ENCODE data around the gene FKBP8. TPM values are rescaled to one million over a fixed set of nuclear protein-coding genes. Genes with fewer than 3 reads are reported as not detected.
A peak's percentile ranks its signal among the peaks of the same experiment; 100 is the strongest.

Gene FKBP8
- total and polyA plus RNA-seq, 7 donors = 200 to 456 (median 366) TPM

DNA sequence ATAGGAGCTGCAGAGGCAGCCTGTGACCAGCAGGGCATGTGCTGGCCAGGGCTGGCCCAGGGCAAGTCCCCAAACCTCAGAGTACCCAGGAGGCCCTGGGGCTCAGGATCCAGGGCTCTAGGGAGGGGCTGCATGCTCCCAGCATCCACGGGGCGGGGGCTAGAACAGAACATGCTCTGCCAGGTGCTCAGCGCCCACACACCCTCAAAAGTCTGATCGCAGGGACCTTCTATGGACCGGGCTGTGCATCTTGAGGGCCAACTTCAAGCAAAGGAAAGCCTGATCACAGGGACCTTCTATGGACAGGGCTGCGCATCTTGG is 55.0 kb downstream of the FKBP8 start:
- no peak for DNase-seq
- H3K4me1 ChIP-seq = peaks cover 0 to 62% (median 56%) of the 10 kb centered on the region in 4 donors
- 85 to 89% methylated on average over 6 of the region's 6 CpGs for WGBS, 2 donors

DNA sequence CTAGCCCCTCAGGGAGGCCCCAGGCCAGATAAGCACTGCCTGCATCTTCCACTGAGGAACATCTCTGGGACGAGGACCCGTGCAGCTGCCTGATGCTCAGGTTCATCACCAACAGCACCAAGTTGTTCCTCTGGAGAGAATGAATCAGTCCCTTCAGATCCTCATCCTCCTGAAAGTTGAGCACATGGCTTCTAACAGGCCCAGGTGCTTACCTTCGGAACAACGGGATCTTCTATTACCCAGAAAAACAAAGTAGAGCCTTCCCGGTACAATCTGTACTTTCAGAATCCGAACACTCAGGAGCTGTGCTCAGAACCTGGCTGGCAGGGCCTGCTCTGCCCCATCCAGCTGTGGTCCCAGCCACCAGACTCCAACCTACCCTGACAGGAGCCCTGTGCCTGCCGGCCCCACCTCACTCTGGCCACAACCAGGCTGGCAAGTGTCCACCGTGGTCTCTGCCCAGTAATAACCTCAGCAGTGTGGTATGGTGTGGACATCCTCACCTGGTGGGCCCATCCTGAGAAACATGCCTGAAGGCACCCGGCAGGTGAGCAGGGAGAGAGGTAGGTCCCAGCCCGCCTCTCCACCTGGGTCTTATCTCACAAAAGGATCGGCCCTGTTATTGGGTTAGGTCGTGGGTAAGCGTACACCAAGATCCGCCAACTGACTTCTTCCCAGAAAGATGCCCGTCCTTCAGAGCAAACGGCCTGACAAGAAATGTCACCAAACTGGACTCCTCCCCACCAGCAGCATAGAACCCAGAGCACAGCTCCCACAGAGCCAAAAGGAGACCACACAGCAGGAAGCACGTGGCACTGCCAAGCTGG is 55.6 kb downstream of the FKBP8 start:
- peak overlapping the region in 2 of 4 donors; percentile 44 to 69 for H3K27ac ChIP-seq
- 78 to 88% methylated on average over 17 of the region's 17 CpGs for WGBS, 2 donors
- H3K4me3 ChIP-seq = no peak overlapping the region
- no peak for DNase-seq
- no peaks in the 10 kb centered on the region for H3K36me3 ChIP-seq
- intact Hi-C loops (cut with DNase I) = no loop called here
- no peak for TF ChIP-seq POLR2AphosphoS5 (IDR thresholded peaks at IDR 0.05)
- TF ChIP-seq, protein P1, sequence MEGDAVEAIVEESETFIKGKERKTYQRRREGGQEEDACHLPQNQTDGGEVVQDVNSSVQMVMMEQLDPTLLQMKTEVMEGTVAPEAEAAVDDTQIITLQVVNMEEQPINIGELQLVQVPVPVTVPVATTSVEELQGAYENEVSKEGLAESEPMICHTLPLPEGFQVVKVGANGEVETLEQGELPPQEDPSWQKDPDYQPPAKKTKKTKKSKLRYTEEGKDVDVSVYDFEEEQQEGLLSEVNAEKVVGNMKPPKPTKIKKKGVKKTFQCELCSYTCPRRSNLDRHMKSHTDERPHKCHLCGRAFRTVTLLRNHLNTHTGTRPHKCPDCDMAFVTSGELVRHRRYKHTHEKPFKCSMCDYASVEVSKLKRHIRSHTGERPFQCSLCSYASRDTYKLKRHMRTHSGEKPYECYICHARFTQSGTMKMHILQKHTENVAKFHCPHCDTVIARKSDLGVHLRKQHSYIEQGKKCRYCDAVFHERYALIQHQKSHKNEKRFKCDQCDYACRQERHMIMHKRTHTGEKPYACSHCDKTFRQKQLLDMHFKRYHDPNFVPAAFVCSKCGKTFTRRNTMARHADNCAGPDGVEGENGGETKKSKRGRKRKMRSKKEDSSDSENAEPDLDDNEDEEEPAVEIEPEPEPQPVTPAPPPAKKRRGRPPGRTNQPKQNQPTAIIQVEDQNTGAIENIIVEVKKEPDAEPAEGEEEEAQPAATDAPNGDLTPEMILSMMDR (IDR thresholded peaks at IDR 0.05) = no peak
- TF ChIP-seq EP300 (IDR thresholded peaks at IDR 0.05) = no peak
- no peak for TF ChIP-seq POLR2A (IDR thresholded peaks at IDR 0.05)
- peaks cover 0 to 63% (median 52%) of the 10 kb centered on the region in 4 donors for H3K4me1 ChIP-seq
- H3K9me3 ChIP-seq = no peaks in the 10 kb centered on the region
- no peaks in the 10 kb centered on the region for H3K27me3 ChIP-seq

More for the DNA sequence above, 55.0 kb downstream of the FKBP8 start:
- TF ChIP-seq, protein P1 (IDR thresholded peaks at IDR 0.05) = no peak
- TF ChIP-seq POLR2AphosphoS5 (IDR thresholded peaks at IDR 0.05) = no peak
- no peak for TF ChIP-seq POLR2A (IDR thresholded peaks at IDR 0.05)
- no peaks in the 10 kb centered on the region for H3K27me3 ChIP-seq
- no peaks in the 10 kb centered on the region for H3K9me3 ChIP-seq
- no peaks in the 10 kb centered on the region for H3K36me3 ChIP-seq
- intact Hi-C loops (cut with DNase I) = no loop called here
- H3K4me3 ChIP-seq = no peak overlapping the region
- H3K27ac ChIP-seq = peak overlapping the region in 3 of 4 donors; percentile 38 to 69 (median 44)

DNA sequence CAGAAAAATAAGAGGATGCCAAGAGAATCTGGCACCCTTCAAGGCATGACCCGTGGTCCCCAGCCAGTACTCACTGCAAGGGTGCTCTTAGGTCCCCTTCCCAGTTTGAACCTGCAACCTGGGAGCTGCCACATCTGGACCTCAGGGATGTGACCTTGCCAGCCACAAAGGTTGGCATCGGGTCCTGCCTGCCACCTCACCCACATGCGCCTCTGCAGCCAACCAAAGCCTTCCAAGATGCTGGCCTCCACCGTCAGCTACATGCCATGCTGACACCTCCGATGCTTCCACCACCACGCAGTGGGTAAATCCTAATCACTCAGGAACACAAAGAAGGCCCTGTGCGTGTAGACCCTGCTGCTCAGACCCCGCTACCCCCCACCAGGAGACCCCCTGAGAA is 56.6 kb downstream of the FKBP8 start:
- Histone ChIP-seq H3K4me1 (peaks cover 0 to 60% (median 52%) of the 10 kb centered on the region in 4 donors), H3K27ac (peak overlapping the region in 1 of 4 donors; percentile 69), H3K27me3 (no peaks in the 10 kb centered on the region), H3K36me3 (no peaks in the 10 kb centered on the region), H3K4me3 (no peak overlapping the region), H3K9me3 (no peaks in the 10 kb centered on the region)
- intact Hi-C loops (cut with DNase I) = no loop called here
- 86 to 93% methylated on average over 8 of the region's 8 CpGs for WGBS, 2 donors
- TF ChIP-seq POLR2AphosphoS5 (IDR thresholded peaks at IDR 0.05) = no peak
- TF ChIP-seq POLR2A (IDR thresholded peaks at IDR 0.05) = no peak
- TF ChIP-seq, protein P1 (IDR thresholded peaks at IDR 0.05) = no peak
- no peak for TF ChIP-seq EP300 (IDR thresholded peaks at IDR 0.05)
- no peak for DNase-seq

DNA sequence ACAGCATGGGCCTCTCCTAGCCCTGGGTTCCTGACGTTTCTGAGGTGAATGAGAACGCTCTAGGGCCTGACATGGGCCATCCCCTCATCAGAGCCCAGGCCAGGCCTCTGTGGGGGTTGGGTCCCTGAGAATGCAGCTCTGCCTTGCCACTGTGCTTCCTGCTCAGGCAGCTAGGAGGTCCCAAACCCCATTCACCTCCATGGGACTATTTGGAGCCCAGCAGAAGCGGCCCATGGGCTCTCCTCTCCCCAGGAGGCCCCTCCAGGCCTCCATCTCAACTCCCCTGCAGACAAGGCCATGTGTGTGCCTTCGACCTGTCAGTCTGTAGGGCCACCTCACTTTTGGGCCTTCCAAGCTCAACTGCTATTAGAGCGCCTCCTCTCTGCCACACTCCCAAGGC is 58.4 kb downstream of the FKBP8 start:
- WGBS, 2 donors = 89 to 95% methylated on average over 5 of the region's 5 CpGs
- DNase-seq = no peak
- Histone ChIP-seq H3K9me3 (no peaks in the 10 kb centered on the region), H3K27me3 (no peaks in the 10 kb centered on the region), H3K4me1 (peaks cover 0 to 76% (median 66%) of the 10 kb centered on the region in 4 donors), H3K4me3 (no peak overlapping the region), H3K36me3 (no peaks in the 10 kb centered on the region), H3K27ac (peak overlapping the region in 1 of 4 donors; percentile 69)
- TF ChIP-seq POLR2A (IDR thresholded peaks at IDR 0.05) = no peak
- no peak for TF ChIP-seq EP300 (IDR thresholded peaks at IDR 0.05)
- TF ChIP-seq, protein P1 (IDR thresholded peaks at IDR 0.05) = no peak
- no peak for TF ChIP-seq POLR2AphosphoS5 (IDR thresholded peaks at IDR 0.05)
- intact Hi-C loops (cut with DNase I) = no loop called here

Measured in sigmoid colon (tissue), 7 donors.